ENCODE results near the gene RBBP7.
A peak's percentile ranks its signal among the peaks of the same experiment; 100 is the strongest.

RBBP7 gene

GRCh38 chrX:16836371-16836770 lies 33.8 kb downstream of the RBBP7 start:
- DNase-seq, result peak; percentile 51
- in situ Hi-C loops (cut with HindIII; ENCODE audit: low pct_ligation_motif_present, low pct_unique_long_range_greater_than_20kb, low sequenced_read_pairs), result no loop called here

- no peak for DNase-seq
- in situ Hi-C loops (cut with HindIII; ENCODE audit: low pct_ligation_motif_present, low pct_unique_long_range_greater_than_20kb, low sequenced_read_pairs), result no loop called here
These were observed 35.4 kb downstream of the RBBP7 start for GRCh38 chrX:16834806-16835205.

- DNase-seq, result no peak
- in situ Hi-C loops (cut with HindIII; ENCODE audit: low pct_ligation_motif_present, low pct_unique_long_range_greater_than_20kb, low sequenced_read_pairs), result no loop called here
These were observed 37.9 kb downstream of the RBBP7 start for GRCh38 chrX:16832301-16832700.

- in situ Hi-C loops (cut with HindIII; ENCODE audit: low pct_ligation_motif_present, low pct_unique_long_range_greater_than_20kb, low sequenced_read_pairs), result no loop called here
- DNase-seq, result no peak
These were observed 41.8 kb downstream of the RBBP7 start for GRCh38 chrX:16828124-16828908.

- in situ Hi-C loops (cut with HindIII; ENCODE audit: low pct_ligation_motif_present, low pct_unique_long_range_greater_than_20kb, low sequenced_read_pairs), result no loop called here
- no peak for DNase-seq
These were observed 42.9 kb downstream of the RBBP7 start for GRCh38 chrX:16827225-16827624.

- peak; percentile 38 for DNase-seq
- in situ Hi-C loops (cut with HindIII; ENCODE audit: low pct_ligation_motif_present, low pct_unique_long_range_greater_than_20kb, low sequenced_read_pairs), result no loop called here
These were observed 44.0 kb downstream of the RBBP7 start for GRCh38 chrX:16826207-16826606.

- in situ Hi-C loops (cut with HindIII; ENCODE audit: low pct_ligation_motif_present, low pct_unique_long_range_greater_than_20kb, low sequenced_read_pairs), result no loop called here
- no peak for DNase-seq
These were observed 44.7 kb downstream of the RBBP7 start for GRCh38 chrX:16825264-16826035.

- in situ Hi-C loops (cut with HindIII; ENCODE audit: low pct_ligation_motif_present, low pct_unique_long_range_greater_than_20kb, low sequenced_read_pairs), result no loop called here
- no peak for DNase-seq
These were observed 47.4 kb downstream of the RBBP7 start for GRCh38 chrX:16822723-16823122.

GRCh38 chrX:16819634-16820033 lies 50.5 kb downstream of the RBBP7 start:
- in situ Hi-C loops (cut with HindIII; ENCODE audit: low pct_ligation_motif_present, low pct_unique_long_range_greater_than_20kb, low sequenced_read_pairs), result no loop called here

GRCh38 chrX:16814597-16814996 lies 55.6 kb downstream of the RBBP7 start:
- in situ Hi-C loops (cut with HindIII; ENCODE audit: low pct_ligation_motif_present, low pct_unique_long_range_greater_than_20kb, low sequenced_read_pairs), result no loop called here
- DNase-seq, result no peak

More at GRCh38 chrX:16819634-16820033, 50.5 kb downstream of the RBBP7 start:
- DNase-seq, result no peak

GRCh38 chrX:16807976-16808542 lies 62.1 kb downstream of the RBBP7 start:
- in situ Hi-C loops (cut with HindIII; ENCODE audit: low pct_ligation_motif_present, low pct_unique_long_range_greater_than_20kb, low sequenced_read_pairs), result no loop called here
- DNase-seq, result peak; percentile 12

GRCh38 chrX:16807548-16807947 lies 62.6 kb downstream of the RBBP7 start:
- in situ Hi-C loops (cut with HindIII; ENCODE audit: low pct_ligation_motif_present, low pct_unique_long_range_greater_than_20kb, low sequenced_read_pairs), result no loop called here
- DNase-seq, result peak; percentile 43

- no peak for DNase-seq
- in situ Hi-C loops (cut with HindIII; ENCODE audit: low pct_ligation_motif_present, low pct_unique_long_range_greater_than_20kb, low sequenced_read_pairs), result no loop called here
These were observed 65.2 kb downstream of the RBBP7 start for GRCh38 chrX:16804923-16805464.

GRCh38 chrX:16797841-16798240 lies 72.3 kb downstream of the RBBP7 start:
- no peak for DNase-seq
- in situ Hi-C loops (cut with HindIII; ENCODE audit: low pct_ligation_motif_present, low pct_unique_long_range_greater_than_20kb, low sequenced_read_pairs), result no loop called here

GRCh38 chrX:16797358-16797757 lies 72.8 kb downstream of the RBBP7 start:
- in situ Hi-C loops (cut with HindIII; ENCODE audit: low pct_ligation_motif_present, low pct_unique_long_range_greater_than_20kb, low sequenced_read_pairs), result no loop called here
- no peak for DNase-seq

- DNase-seq, result no peak
- in situ Hi-C loops (cut with HindIII; ENCODE audit: low pct_ligation_motif_present, low pct_unique_long_range_greater_than_20kb, low sequenced_read_pairs), result no loop called here
These were observed 73.9 kb downstream of the RBBP7 start for GRCh38 chrX:16796298-16796697.
